ENCODE data around the gene AHNAK.
"Not testable (repeated sequence)": the region's sequence is repeated elsewhere in the genome, so short reads cannot be mapped to it uniquely, and the experiment has no call there.

Gene AHNAK

GRCh38 chr11:62400281-62400680 is 146.3 kb downstream of the AHNAK start:
- DNase-seq, result no peak

GRCh38 chr11:62399878-62400266 is 146.7 kb downstream of the AHNAK start:
- DNase-seq, result no peak

GRCh38 chr11:62399172-62399877 is 147.3 kb downstream of the AHNAK start:
- no peak for DNase-seq

GRCh38 chr11:62398011-62398994 is 148.3 kb downstream of the AHNAK start:
- DNase-seq, result no peak

- no peak for DNase-seq
Observed at GRCh38 chr11:62395885-62396551, 150.6 kb downstream of the AHNAK start.

GRCh38 chr11:62394825-62395538 is 151.6 kb downstream of the AHNAK start:
- DNase-seq, result peak; percentile 44

DNA sequence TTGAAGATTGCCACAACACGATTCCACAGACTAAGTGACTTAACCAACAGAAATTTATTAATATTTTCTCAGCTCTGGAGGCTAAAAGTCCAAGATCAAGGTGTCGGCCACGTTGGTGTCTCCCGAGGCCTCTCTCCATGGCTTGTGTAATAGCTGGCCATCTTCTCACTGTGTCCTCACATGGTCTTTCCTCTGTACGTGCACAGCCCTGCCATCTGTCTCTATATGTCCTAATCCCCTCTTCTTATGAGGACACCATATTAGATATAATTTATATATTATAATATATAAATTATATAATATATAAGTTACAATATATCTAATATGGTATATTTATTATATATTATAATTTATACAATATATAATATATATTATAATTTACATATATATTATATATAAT is 152.9 kb downstream of the AHNAK start:
- DNase-seq, result no peak

DNA sequence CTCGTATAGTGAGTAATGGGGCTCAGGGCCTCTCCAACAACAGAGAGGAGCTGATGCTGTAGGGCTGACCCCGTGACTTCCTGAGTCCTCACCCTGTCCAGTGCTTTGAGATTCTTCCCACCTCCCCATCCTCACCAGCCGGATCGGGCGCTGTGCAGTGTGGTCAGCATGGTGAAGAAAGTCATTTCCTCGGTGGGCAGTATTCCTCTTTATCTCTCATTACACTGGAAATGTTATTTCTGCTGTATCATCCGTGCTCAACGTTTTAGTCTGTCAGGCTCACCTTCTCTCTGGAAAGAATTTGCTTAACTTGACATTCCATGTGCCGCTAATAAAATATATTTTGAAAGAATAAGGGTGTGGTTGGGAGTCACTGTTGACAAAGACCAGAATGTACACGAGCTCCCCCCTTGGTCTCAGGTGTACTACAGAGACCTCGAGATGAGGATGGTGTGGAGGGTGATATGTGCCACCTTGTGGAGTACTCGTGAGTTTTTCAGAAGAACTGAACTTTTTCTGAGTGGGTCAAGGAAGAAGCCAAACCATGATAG is 153.5 kb downstream of the AHNAK start:
- DNase-seq, result peak; percentile 9

GRCh38 chr11:62392506-62392905 is 154.1 kb downstream of the AHNAK start:
- no peak for DNase-seq

DNA sequence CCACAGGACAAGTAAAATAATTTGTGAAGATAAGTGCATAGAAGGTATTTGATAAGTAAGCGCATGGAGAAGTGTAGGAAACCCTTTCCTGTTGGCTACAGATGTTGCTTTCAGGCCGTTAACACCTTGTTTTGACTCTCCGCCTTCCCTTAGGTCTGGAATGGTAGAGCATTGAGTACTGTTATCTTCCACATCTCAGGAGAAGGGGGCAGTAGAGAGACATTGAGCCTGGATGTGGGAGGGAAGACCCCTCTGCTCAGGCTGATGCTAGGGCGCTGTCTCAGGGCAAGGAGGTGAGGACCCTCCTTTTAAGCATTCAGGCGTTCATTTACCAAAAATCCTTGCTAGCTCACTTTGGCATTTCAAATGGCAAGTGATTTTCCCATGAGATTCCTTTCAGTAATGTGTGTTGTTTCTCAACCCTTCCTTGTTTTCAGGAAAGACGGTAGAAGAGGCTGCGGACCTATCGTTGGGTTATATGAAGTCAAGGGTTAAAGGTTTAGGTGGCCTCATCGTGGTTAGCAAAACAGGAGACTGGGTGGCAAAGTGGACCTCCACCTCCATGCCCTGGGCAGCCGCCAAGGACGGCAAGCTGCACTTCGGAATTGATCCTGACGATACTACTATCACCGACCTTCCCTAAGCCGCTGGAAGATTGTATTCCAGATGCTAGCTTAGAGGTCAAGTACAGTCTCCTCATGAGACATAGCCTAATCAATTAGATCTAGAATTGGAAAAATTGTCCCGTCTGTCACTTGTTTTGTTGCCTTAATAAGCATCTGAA is 154.8 kb downstream of the AHNAK start:
- no peak for DNase-seq

DNA sequence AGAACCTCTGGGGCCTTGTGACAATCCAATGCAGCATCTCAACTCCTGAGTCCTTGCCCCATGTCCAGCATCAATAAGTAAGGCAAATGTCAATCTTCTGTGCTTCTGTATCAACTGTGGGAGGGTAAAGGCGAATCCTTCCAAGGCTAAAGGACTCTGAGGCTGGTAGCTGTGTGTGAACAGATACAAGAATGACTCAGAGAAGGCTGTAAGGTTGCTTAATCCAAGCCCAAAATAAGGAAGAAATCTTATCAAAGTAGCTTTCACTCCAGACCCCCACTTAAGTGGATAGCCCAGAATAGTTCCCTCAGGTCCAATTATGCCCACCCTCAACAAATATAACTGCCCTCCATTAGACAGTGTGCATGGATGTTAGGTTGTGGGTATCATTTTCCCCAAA is 155.9 kb downstream of the AHNAK start:
- DNase-seq, result no peak

- no peak for DNase-seq
Observed at GRCh38 chr11:62390237-62390636, 156.4 kb downstream of the AHNAK start.

DNA sequence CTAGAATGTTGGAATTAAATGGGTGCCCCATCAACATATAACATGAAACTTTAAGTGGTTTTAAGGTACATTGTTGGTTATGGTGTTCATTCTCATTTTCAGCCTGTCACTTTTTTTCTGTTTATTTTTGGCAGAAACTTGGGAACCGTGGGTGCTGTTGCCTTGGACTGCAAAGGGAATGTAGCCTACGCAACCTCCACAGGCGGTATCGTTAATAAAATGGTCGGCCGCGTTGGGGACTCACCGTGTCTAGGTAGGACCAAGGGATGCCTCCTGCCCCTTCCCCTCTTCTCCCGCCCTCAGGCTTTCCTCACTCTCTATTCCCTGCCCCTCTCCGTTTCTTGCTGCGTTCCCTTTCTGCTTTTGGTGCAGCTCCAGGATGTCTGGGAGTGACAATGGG is 157.6 kb downstream of the AHNAK start:
- no peak for DNase-seq

DNA sequence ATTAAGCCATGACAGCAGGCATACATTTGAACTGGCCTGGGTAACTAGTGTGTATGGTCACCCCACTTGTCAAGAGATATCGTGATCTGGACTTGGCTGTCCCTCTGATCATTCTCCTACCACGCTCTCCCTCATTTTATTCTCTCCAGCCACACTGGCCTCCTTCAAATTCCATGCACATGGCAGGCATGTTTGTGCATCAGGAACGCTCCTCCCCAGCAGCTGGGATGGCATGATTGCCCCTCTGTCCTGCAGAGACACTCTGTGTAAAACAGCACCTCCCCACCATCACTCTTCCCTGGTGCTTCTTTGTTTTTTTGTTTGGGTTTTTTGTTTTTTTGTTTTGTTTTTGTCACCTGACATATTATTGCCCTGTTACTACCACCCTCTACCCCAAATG is 159.2 kb downstream of the AHNAK start:
- DNase-seq, result no peak

- not testable (repeated sequence) for DNase-seq
Observed at GRCh38 chr11:62386083-62386482, 160.5 kb downstream of the AHNAK start.

DNA sequence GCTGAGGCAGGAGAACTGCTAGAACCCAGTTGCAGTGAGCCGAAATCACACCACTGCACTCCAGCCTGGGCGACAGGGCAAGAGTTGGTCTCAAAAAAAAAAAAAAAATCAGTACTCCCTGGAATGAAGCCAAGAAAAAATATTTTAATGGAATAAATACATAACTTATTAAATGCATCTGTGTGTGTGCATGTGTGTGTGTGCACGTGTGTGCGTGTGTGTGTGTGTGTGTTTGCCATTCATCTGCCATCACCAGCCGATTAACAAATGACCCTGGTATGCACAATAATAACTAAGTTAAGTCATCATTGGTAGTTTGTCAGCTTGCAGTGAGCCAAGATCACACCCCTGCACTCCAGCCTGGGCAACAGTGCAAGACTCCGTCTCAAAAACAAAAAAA is 162.8 kb downstream of the AHNAK start:
- DNase-seq, result no peak

Data from CD4-positive, alpha-beta T cell treated with Interferon gamma for 1 hour (primary cell).